ENCODE results near the gene ORM2. TPM values are rescaled to one million over a fixed set of nuclear protein-coding genes. Genes with fewer than 3 reads are reported as not detected.

The ORM2 gene
- total RNA-seq: not detected in 2 replicates

DNA sequence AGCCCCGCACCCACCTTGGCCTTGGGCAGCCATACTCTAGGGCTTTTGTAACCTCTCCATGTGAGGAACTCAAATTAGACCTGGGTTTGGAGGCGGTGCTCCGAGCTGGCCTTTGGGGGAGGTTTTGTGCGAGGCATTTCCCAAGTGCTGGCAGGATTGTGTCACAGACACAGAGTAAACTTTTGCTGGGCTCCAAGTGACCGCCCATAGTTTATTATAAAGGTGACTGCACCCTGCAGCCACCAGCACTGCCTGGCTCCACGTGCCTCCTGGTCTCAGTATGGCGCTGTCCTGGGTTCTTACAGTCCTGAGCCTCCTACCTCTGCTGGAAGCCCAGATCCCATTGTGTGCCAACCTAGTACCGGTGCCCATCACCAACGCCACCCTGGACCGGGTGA, at the start of gene ORM2:
Gene ORM2 (plus strand): TSS at position 245 of the 398 bp plus-strand sequence. CDS start 36 bp downstream, at position 281.

GRCh38 chr9:114322831-114323531, 6.7 kb upstream of the ORM2 start, which contains the start of gene ORM1:
Gene ORM1 (plus strand): TSS chr9:114323098. CDS start chr9:114323134, 36 bp downstream.

Other genes starting within 250 kb of the ORM2 start
- 0.22 TPM in 1 of 2 replicates, not detected in the other for gene KIF12, start 230.6 kb upstream of the ORM2 start, total RNA-seq
- 19.4 and 23.2 TPM in 2 replicates for gene COL27A1, start 174.3 kb upstream of the ORM2 start, total RNA-seq
- not detected in 2 replicates for gene ORM1, start 6.8 kb upstream of the ORM2 start, total RNA-seq
- gene AKNA, start 58.1 kb downstream of the ORM2 start, total RNA-seq: 10.1 and 15.1 TPM in 2 replicates
- gene WHRN, start 175.6 kb downstream of the ORM2 start, total RNA-seq: 0.22 and 0.66 TPM in 2 replicates

Data from thoracic aorta endothelial cell (primary cell).